GM12878 (cell line): Measurements from ENCODE around the gene NPR1. TPM values are rescaled to one million over a fixed set of nuclear protein-coding genes. Genes with fewer than 3 reads are reported as not detected.

Experiments used
- ASH2L ChIP-seq: fragments of 300-600, 200-600 bp; sonication (generic); IDR thresholded peaks from 2 replicates; pipeline ENCODE4 v1.6.1; 2017; ENCODE audit warnings: low read depth, mild to moderate bottlenecking, borderline replicate concordance
- ATF7 ChIP-seq: fragments of 450-650 bp; IDR thresholded peaks from 2 replicates; pipeline ENCODE4 v1.6.1; 2016; ENCODE audit warnings: low read depth, mild to moderate bottlenecking
- CBFB ChIP-seq: IDR thresholded peaks from 2 replicates; pipeline ENCODE4 v1.6.1; 2016; ENCODE audit warnings: antibody characterized with exemption, low read depth
- EED ChIP-seq: sonication (generic); IDR thresholded peaks from 2 replicates; pipeline ENCODE4 v1.6.1; 2016; ENCODE audit warnings: antibody characterized with exemption, low read depth
- FOXK2 ChIP-seq: fragments of 450-650 bp; IDR thresholded peaks from 2 replicates; pipeline ENCODE4 v1.6.1; 2017; ENCODE audit warnings: mild to moderate bottlenecking, moderate library complexity
- FOXM1 ChIP-seq: IDR thresholded peaks from 2 replicates; pipeline ENCODE4 v1.6.1; 2012; ENCODE audit warnings: low read depth, mild to moderate bottlenecking, inconsistent platforms, low read length, moderate library complexity
- LARP7 ChIP-seq: fragments of 450-650 bp; IDR thresholded peaks from 2 replicates; pipeline ENCODE4 v1.6.1; 2017; ENCODE audit warnings: mild to moderate bottlenecking
- RFX5 ChIP-seq: IDR thresholded peaks from 2 replicates; pipeline ENCODE4 v1.6.1; 2011; ENCODE audit warnings: low read depth, low read length, improper control_type of control experiment
- SPI1 ChIP-seq: IDR thresholded peaks from 2 replicates; pipeline ENCODE4 v1.6.1; 2011; ENCODE audit warnings: low read depth, mild to moderate bottlenecking, low read length, moderate library complexity, borderline replicate concordance; ENCODE audit not compliant: insufficient read depth
- TBL1XR1 ChIP-seq: IDR thresholded peaks from 2 replicates; pipeline ENCODE4 v1.6.1; 2012; ENCODE audit warnings: low read depth, low read length, improper control_type of control experiment
- polyA plus RNA-seq, 11 experiments: library from polyadenylated mRNA; depleted of rRNA in 4 of 11; unstranded in 6 of 11; stranded (reverse) in 5 of 11; fragments of >200 nt; fragmentation: Nextera tagmentation in 4 of 11; fragmentation: Illumina TruSeq in 1 of 11; extraction: Ambion mirVana in 4 of 11; extraction: Trizol in 1 of 11; gene quantifications; 1 replicate in 1 of 11; 2 replicates in 10 of 11; pipeline versions ENCODE4 v1.2.1 to v1.2.3, GENCODE V29; 2011 to 2016; ENCODE audit warnings: inconsistent platforms in 2 of 11, missing spikeins in 2 of 11, low read depth in 1 of 11
- total RNA-seq, 4 experiments: library from RNA; depleted of rRNA in 3 of 4; stranded (reverse); fragments of >200 nt in 3 of 4; fragmentation: Illumina TruSeq in 1 of 4; extraction: Trizol in 1 of 4; gene quantifications; 2 replicates each; pipeline versions ENCODE4 v1.2.1 to v1.2.3, GENCODE V29; 2013 to 2021
- TF ChIP-seq, protein P1 (sequence below): fragments of 450-650 bp; IDR thresholded peaks from 2 replicates; pipeline ENCODE4 v1.6.1; 2017; ENCODE audit warnings: mild to moderate bottlenecking, low read depth, inconsistent platforms; ENCODE audit not compliant: poor library complexity, severe bottlenecking
- TF ChIP-seq, protein P2 (sequence below): IDR thresholded peaks from 2 replicates; pipeline ENCODE4 v1.6.1; 2012; ENCODE audit warnings: low read depth, low read length, improper control_type of control experiment
- TF ChIP-seq, protein P3 (sequence below): fragments of 150-350 bp; IDR thresholded peaks from 2 replicates; pipeline ENCODE4 v1.6.1; 2014; ENCODE audit warnings: mild to moderate bottlenecking, low read depth, low read length

Gene NPR1
- total and polyA plus RNA-seq, 10 of the 15 experiments (the other 5 are each of a cell fraction or from before 2014, with no cell fraction given): 0.09 to 2.1 (median 0.28) TPM; not detected in 1

DNA sequence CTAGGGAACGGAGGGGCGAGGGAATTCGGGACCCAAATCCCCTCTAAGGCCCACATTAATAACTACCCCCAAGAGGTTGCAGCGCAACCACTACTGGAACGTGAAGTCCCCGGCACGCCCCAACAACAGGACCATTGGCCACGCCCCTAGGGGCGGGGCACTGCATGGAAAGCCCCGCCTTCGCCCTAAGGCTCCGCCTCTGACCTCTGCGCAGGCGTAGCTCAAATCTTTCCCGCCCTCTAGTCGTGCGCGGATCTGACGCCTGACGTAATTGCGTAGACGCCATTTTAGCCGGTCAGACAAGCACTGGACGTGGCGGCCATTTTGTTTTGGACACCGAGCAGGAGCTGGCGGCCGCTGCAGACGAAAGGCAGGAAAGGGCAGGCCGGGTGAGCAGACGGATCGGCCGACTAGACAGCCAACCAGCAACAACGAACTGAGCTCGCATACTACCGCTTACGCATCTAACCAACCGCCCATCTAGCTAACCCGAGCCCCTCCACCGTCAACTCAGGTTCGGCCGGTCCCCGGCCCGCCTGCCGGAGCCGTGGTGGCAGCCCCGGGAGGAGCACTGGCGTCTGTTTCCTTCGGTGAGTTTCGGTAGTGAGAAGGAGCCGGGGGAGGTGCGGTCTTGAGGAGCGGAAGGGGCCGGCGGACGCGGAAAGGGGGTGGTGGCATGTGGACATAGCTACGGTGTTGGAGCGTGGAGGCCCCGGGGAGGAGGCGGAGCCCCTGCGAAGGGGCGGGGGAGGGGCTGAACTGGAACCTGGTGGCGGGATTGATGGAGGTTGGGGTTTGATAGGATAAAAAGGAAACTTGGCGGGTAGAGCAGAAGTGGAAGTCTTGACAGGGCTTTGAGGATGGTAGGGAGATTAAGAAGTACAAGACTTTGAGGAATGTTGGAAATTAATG lies 44.5 kb upstream of the NPR1 start, which contains the start of gene CHTOP (continued):
- TF ChIP-seq, protein P1, sequence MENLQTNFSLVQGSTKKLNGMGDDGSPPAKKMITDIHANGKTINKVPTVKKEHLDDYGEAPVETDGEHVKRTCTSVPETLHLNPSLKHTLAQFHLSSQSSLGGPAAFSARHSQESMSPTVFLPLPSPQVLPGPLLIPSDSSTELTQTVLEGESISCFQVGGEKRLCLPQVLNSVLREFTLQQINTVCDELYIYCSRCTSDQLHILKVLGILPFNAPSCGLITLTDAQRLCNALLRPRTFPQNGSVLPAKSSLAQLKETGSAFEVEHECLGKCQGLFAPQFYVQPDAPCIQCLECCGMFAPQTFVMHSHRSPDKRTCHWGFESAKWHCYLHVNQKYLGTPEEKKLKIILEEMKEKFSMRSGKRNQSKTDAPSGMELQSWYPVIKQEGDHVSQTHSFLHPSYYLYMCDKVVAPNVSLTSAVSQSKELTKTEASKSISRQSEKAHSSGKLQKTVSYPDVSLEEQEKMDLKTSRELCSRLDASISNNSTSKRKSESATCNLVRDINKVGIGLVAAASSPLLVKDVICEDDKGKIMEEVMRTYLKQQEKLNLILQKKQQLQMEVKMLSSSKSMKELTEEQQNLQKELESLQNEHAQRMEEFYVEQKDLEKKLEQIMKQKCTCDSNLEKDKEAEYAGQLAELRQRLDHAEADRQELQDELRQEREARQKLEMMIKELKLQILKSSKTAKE: no peak
- TF ChIP-seq SPI1: 0 out of 2 replicates have a peak, but pooled peaks have one; percentile 25
- TF ChIP-seq RFX5: 0 out of 2 replicates have a peak, but pooled peaks have one; percentile 22
- TF ChIP-seq ATF7: peak; percentile 97
- TF ChIP-seq, protein P2, sequence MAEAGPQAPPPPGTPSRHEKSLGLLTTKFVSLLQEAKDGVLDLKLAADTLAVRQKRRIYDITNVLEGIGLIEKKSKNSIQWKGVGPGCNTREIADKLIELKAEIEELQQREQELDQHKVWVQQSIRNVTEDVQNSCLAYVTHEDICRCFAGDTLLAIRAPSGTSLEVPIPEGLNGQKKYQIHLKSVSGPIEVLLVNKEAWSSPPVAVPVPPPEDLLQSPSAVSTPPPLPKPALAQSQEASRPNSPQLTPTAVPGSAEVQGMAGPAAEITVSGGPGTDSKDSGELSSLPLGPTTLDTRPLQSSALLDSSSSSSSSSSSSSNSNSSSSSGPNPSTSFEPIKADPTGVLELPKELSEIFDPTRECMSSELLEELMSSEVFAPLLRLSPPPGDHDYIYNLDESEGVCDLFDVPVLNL: peak; percentile 82
- TF ChIP-seq EED: peak; percentile 30; the same call in 1 of the 2 replicates
- peak; percentile 77 for TF ChIP-seq ASH2L
- peak; percentile 66; the same call in 1 of the 2 replicates for TF ChIP-seq CBFB
- peak; percentile 97 for TF ChIP-seq LARP7
- TF ChIP-seq TBL1XR1: no peak; the same call in 1 of the 2 replicates
- peak; percentile 76 for TF ChIP-seq FOXK2
- TF ChIP-seq, protein P3, sequence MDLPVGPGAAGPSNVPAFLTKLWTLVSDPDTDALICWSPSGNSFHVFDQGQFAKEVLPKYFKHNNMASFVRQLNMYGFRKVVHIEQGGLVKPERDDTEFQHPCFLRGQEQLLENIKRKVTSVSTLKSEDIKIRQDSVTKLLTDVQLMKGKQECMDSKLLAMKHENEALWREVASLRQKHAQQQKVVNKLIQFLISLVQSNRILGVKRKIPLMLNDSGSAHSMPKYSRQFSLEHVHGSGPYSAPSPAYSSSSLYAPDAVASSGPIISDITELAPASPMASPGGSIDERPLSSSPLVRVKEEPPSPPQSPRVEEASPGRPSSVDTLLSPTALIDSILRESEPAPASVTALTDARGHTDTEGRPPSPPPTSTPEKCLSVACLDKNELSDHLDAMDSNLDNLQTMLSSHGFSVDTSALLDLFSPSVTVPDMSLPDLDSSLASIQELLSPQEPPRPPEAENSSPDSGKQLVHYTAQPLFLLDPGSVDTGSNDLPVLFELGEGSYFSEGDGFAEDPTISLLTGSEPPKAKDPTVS: no peak
- TF ChIP-seq FOXM1: no peak
